Stimulated activated CD4-positive, alpha-beta T cell treated with anti-CD3 and anti-CD28 coated beads, Interleukin-12 subunit alpha, Interleukin-12 subunit beta, amount 100 ng/mL, for 48 hours (primary cell): ENCODE data around the gene PNO1.
"Not testable (repeated sequence)": the region's sequence is repeated elsewhere in the genome, so short reads cannot be mapped to it uniquely, and the experiment has no call there.

Experiments used
- DNase-seq, 3 donors: peaks; one replicate each; pipeline ENCODE4 v3.0.0-alpha.2; 2020; ENCODE audit warnings: low read depth in 2 of 3, low spot score in 1 of 3

The PNO1 gene

DNA sequence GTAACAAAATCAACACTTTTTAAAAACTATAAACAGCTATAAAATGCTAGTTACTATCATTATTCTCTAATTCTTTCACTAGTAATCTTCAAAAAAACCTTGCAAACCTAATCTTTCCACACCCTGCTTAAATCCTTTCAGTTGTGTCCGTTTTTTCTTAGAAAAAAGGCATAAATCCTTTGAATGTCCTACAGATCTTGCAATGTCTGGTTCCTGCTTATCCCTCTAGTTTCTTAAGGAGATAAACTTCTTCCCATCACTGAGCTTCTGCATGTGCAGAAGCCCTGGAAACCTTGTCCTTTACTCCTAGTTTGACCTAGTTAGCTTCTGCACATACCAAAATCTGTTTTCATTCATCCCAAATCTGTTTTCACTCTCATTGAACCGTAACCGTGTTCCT lies 1.3 kb upstream of the PNO1 start:
- DNase-seq: no peak

DNA sequence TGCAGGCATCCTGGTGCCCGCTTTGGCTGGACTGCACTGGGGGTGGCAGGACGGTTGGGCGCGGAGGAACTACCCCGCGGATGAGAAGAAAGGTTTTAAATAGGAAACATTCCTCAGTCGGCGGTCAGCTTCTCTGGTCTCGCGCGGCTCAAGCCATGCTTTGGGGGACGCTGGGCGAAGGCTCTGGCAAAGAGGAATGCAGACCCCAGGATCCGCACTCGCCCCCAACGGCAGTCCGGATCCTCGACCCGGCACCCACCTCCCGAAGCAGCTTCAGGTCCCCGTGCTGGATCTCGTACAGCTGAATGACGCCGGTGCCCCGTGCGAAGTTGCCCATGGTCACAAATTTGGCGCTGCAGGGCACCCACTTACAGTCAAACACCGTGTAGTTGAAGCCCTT lies 686 bp upstream of the PNO1 start:
- DNase-seq: no peak

DNA sequence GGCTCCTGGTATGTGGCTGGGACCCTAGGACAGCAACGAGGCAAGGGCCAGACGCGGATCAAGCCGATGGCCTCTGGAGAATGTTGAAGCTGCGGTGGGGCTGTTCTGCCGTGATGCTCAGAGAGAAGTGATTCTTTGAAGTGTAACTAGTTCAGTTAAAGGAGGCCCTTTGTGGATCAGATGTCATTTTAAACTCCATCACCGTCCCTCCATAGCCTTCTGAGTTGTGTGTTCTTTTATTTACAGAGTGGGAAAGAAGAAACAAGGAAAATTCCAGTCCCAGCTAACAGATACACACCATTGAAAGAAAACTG lies 403 bp downstream of the PNO1 start:
- DNase-seq: no peak

DNA sequence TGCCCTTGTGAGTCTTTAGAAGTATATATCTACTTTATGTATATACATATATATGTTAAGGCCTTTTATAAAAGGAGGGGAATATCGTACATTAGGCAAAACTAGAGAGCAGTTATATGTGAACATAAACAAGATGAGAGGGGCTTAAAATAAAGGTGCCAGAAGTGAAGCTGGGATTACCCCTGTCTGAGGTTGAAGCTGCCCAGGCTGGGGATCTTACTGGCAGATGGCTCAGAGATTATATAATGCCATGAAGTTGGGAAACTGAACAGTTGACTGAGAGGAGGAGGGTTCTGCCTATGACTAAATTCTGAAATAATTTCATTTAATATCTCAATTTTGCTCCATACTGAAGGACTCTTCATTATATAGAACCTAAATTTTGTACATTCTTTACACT lies 6.0 kb downstream of the PNO1 start:
- DNase-seq: no peak

DNA sequence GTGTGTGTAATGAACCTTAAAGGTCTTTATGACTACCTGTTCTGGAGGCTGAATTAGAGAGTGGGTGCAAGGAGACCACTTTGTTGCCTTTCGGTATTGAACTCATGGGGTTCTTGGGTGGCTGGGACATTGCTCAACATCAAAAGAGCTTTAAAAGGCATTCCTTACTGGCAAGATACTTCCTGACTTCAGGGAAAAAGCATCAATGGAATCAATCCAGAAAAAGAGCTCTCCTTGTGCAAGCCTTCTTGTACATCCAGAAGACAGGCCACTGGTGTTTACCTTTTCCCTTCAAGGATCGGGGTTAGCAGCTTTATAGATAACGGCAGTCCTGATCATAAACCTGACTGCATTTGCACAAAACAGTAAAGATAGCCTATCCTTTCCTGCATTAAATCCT lies 9.5 kb downstream of the PNO1 start:
- DNase-seq: no peak

DNA sequence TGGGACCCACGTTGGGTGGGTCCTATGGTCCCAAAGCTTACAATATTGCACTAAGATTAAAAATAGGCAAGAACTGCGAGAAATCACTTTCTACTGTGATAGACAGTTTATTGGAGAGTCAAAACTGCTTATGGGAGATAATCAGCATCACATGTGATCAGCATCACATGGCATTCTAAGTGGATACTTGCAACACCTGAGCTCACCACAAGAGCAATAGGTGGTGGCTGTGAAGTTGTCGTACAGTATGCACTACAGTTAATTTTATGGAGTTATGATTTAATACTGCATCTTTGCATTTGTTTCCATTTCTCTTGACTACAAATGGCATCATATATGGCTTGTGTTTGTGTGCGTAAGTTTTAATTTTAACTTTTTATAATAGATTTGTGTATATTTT lies 11.6 kb downstream of the PNO1 start:
- DNase-seq: no peak

DNA sequence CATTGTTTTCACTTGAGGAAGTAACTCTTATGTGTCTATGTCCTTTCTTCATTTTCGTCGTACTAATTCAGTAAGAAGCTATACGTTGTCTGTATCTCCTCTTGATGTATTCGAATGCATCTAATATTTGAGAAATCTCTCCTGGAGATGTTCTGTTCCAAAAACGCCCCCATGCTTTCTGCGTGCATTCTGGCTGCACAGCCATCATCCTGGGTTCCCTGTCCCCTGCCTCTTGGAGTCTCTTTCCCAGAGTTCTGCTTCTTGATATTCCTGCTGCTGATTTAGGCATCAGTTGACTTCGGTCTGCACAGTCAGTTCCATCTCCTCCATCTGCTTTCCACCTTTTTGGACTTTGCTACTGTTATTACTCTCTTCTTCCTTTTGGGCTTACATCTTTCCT lies 13.5 kb downstream of the PNO1 start:
- DNase-seq: no peak

DNA sequence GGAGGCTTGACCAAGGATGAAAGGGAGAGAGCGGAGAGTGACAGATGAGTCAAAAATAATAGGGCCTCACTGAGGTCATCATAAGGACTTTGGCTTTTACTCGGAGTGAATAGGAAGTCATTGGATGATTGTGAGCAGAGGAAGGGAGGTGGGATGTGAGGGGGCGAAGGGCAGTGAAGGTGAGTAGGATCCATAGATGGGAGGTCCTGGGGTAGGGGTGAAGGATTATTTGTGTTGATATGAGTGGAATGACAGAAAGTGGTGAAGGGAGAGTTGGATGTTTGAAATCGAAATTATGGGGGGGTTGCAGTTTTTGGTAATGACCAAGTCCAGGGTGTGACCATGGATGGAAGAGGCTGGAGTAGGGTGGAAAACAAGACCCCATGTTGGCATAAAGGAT lies 14.0 kb downstream of the PNO1 start:
- DNase-seq: no peak

DNA sequence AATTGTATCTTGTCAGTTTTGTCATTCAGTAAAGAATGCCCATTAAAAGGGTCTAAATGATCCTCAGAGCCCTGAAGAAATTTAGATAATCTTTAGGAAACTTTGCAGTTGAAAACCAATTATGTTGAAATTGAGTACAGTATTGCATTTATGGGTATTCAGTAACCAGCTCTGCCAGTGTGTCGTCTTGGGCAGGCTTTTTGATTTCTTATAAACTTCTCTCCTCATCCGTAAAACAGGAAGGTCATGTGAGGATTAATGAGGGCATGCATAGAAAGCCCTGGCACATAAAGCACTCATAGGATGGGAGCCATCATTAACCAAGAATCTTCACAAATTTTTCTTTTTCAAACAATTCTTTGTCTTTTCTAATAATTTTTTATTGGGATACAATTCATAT lies 14.8 kb downstream of the PNO1 start:
- DNase-seq: no peak

DNA sequence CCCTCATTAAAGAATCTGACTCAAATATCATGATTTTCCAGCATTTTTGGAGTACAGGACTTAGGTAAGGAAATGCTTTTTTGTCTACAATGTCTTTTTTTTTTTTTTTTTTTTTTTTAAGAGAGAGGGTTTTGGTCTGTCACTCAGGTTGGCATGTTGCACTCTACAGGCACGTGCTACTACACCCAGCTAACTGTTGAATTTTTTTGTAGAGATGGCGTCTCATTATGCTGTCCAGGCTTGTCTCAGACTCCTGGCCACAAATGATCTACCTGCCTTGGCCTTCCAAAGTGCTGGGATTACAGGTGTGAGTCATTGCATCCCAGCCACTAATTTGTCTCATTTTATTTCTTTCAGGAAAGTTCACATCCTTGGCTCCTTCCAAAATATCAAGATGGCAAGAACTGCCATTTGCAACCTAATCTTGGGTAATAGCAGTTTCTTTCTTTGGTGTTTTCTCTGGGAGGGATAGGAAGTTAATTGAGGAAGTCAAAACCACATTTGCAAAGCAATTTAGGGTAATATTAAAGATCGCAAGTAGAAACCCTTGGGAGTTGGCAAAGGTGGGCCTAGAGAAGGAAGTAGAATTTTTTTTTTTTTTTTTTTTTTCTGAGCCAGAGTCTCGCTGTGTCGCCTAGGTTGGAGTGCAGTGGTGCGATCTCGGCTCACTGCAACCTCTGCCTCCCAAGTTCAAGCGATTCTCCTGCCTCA lies 15.5 kb downstream of the PNO1 start:
- no peak for DNase-seq

DNA sequence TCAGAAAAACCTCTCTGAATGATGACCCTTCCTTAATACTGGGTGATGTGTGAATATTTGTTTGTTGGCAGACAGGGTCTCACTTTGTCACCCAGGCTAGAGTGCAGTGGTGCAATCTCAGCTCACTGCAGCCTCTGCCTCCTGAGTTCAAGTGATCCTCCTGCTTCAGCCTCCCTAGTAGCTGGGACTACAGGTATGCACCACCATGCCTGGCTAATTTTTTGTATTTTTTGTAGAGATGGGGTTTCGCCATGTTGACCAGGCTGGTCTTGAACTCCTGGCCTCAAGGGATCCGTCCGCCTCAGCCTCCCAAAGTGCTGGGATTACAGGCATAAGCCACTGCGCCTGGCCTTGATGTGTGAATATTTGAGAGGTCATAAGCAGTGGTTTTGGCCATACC lies 17.5 kb downstream of the PNO1 start:
- DNase-seq: not testable (repeated sequence)

DNA sequence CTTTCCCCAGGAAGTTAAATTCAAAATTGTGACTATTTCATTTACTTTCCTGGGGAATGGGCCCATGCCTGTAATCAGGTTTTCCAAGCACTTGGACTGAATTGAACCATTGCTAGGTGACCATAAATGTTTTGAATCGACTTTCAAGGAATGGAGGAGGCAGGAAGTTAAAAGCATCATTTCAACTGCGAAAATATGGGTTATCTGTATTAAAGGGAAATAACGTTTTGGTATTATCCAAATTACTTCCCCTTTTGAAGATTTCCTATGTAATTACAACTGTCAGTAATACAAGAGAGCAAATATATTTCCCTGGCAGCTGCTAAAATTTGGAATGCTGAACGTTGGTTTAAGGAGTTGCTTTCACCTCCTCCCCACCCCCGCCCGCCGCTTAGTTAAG lies 19.0 kb downstream of the PNO1 start:
- no peak for DNase-seq

DNA sequence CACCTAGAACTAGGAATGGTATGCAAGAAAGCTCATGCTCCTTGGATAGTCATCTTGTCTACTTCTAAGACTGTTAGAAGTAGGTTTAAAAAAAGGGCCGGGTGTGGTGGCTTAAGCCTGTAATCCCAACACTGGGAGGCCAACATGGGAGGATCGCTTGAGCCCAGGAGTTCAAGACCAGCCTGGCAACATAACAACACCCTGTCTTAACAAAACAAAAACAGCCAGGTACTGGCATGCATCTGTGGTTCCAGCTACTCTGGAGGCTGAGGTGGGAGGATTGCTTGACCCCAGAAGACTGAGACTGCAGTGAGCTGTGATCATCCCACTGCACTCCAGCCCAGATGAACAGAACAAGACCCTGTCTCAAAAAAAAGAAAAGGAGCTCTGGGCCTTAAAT lies 19.9 kb downstream of the PNO1 start:
- no peak for DNase-seq

DNA sequence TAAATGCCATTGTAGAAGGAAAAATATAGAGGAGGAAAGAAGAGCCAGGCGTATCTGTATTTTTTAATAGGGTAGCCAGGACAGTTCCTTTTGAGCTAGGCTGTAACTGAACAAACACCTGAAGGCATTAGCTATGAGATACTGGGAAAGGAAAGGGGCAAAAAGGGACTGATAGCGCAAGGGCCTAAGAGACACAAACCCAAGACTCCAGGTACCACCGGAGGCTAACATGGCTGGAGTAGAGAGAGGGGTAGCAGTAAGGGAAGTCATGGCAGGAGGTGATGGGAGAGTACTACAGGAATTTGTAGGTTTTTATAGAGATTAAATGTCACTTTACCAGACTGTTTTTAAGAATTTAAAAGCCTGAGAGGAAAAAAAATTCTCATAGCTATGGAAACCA lies 20.7 kb downstream of the PNO1 start:
- DNase-seq: no peak

DNA sequence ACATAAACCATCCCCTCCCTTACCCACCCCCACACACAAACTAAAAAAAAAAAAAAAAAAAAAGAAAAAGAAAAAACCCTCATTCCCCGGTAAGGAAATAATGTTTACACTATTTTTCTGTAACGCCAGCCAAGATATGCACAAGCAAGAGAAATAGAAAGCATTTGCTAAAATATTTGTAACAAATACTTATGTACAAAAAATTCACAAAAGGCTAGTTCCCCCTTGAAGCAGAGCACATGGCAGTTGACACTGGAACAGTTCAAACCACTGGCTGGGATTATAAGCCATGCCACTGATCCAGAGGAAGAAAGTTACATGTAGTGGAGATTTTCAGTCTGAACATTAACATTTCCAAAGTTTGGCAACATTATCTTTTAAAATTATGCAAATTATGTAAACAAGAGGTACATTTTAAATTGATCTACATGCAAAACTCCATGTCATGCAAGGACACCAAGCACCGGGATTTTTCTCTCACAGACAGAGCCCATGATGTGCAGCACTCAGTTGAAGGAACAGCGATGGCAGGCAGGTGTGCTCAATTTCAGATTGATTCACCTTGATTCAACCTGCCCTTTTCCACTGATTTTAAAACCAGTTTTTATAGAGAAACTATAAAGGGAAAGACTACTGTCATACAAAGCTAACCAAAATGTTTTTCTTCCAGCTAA lies 21.4 kb downstream of the PNO1 start:
- no peak for DNase-seq

DNA sequence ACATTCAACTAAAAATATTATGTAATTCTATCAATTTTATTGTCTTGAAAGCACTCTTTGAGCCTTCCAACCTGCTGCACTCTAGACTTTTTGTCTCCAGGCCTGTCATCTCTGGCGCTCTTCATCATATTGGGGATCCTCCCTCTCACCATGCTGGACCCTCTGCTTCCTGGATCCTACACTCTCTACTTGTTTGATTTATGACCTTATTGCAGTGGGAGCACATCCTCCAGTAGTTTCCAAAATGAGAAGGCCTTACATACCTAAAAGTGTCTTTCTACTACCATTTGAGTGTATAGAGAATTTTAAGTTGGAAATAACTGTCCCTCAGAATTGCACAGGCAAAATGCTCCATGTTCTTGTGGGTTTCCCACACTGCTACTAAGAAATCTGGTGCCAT lies 25.2 kb downstream of the PNO1 start:
- DNase-seq: no peak

DNA sequence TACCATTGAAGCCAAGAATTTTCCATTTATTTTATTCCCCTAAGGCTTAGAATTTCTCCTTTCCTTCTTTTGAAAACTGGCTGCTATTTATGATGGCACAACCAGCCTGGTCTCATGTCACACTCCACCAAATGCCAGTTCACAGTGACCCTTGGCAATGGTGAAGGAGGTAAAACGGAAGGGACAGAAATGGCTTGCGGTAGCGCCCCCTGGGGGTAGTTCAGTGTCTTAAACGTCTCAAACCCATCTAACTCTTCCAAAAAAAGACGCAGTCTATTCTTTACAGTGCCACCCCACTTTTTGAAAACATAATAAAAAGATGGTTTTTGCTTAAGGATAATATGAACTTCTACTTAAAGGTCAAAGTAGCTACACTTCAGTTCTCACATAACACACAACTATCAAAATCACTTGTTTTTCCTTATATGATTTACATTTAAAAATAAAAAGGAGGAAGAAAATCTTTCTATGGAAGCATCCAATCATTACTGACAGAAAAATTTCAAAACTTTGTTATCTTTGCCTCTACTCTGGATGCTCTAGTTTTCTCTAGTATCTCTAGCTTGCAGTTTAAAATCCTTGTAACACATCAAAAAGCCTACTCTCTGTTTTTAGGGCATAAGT lies 28.0 kb downstream of the PNO1 start:
- peak; percentile 34 to 55 (median 40) for DNase-seq

DNA sequence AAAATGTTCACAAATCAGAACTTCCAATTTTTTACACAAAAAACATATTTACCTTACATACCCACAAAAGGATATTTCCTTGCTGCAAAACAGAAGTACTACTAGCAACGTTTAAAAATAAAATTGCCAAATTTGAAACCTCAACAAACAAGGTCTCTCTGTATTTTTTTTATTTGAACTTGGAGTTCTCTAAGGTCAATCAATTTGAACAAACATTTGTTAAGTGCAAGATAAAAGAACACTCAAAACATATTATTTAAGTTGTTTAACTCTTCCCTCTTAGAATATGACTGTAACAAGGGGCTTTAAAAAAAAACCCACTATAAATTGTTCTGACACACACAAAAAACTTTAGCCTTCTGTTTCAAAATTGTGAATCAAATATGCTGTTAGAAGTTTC lies 29.6 kb downstream of the PNO1 start:
- no peak for DNase-seq

DNA sequence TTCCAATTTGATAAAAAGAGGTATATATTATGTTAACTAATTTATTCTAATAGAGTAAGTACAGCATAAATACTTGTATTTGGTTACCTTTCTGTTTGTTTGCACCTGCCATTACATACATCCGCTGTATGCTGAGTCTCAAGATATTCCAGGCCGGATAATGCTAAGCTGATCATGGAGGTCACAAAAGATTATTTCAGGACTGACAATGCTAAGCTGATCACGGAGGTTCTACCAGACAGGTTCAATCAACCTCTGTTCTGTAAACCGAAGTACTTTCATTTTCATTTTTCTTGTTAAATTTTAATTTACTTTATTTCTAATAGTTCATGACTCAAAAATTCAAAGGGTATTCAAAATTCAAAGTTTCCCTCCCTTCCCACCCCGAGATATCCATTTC lies 31.1 kb downstream of the PNO1 start:
- no peak for DNase-seq

DNA sequence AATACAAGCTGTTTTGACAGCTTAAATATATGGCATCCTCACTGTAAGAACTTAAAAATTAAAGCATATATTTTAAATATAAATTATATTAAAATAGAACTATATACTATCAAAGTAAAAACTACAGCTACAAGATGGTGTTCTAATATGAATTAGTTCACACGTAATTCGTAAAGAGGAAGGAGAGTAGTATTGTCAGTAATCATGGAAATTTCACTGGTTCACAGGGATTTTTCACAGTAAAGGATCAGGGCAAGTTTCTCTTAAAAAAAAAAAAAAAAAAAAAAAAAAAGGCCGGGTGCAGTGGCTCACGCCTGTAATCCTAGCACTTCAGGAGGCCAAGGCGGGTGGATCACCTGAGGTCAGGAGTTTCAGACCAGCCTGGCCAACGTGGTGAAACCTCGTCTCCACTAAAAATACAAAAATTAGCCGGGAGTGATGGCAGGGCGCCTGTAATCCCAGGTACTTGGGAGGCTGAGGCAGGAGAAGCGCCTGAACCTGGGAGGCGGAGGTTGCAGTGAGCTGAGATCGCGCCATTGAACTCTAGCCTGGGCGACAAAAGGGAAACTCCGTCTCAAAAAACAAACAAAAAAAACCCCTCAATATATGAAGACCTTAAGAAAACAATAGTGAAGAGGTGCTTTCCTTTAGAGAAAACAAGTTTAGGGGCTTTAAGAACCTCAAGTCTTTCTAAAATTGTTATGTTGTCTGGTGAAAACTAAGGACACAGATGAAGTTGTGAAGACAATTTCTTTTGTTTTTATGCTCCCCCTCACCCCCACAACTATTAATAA lies 32.5 kb downstream of the PNO1 start:
- no peak for DNase-seq

DNA sequence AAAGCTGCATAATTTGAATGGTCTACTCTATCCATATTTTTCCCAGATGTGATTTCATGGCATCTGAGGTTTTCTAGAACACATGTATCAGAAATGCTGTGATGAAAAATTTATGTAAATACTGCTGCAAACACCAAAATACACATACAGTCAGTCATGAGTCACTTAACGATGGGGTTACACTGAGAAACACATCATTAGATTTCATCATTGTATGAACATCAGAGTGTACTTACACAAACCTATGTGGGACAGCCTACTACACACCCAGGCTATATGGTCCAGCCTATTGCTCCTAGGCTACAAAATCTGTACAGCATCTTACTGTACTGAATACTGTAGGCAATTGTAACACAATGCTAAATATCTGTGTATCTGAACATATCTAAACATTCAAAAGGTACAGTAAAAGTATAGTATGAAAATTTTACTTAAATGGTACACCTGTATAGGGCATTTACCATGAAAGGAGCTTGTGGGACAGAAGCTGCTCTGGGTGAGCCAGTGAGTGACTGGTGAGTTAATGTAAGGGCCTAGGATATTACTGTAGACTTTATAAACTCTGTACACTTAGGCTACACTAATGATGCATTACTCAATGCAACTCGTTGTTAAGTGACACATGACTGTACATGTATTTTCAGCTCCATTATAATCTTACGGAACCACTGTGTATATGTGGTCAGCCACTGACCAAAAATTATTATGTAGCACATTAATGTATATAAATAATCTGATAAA lies 33.5 kb downstream of the PNO1 start:
- no peak for DNase-seq
